ENCODE results near the gene SPINK14. TPM values are rescaled to one million over a fixed set of nuclear protein-coding genes. Genes with fewer than 3 reads are reported as not detected.

SPINK14 gene
- total RNA-seq, 1 experiment from 2014 or later: not detected

DNA sequence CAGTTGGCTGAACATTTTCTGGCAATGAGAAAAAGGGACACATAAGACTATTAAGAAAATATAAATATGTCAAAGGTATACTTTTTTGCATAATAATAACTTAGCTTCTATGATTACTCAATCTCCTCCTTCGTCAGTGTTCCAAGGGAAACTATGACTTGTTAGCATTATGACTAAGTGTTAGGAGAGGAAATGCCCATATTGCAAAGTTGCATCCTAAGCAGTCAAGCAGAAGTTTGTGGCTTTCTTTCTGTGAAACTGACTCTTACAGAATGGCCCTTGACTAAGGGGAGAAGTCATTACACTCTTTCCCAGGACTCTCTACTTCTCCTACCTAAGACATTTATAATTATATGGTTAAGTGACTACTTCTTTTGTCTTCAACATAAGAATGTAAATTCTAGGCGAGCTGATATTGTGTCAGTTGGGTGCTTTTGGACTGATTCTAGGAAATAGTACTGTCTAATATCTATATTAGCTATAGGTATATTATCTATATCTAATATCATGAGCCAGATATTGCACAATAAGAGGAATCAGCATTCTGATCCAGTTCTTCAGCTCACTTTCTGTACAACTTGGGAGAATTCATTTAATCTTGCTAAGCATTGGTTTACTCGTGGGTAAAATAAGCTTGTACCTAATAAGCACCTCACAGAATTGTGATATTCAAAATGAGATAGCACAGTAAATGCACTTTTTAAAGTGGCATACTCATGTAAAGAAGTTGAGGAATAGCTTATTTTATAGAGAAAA, 18.1 kb downstream of the SPINK14 start:
- no peak for DNase-seq (ENCODE audit: low read depth)
- in situ Hi-C loops (cut with HindIII; ENCODE audit: low pct_unique_long_range_greater_than_20kb, low sequenced_read_pairs): no loop called here

DNA sequence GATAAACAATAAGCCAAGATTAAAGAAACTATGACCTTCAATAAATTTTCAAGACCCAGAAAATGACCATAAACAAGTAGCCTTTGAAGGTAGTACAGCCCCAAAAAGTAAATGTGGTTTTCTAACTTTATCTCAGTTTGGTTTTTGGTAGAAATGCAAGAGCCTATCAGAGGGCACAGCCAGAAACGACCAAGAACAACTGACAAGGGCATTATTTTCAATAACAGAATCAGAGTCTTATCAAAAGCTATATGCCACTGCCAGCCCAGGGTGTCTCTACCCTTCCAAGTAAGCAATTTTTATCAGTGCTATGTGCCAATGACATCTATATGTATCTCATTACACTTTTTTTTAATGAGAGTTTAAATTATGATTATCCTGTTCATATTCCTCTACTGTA, 22.7 kb downstream of the SPINK14 start:
- no peak for DNase-seq (ENCODE audit: low read depth)
- in situ Hi-C loops (cut with HindIII; ENCODE audit: low pct_unique_long_range_greater_than_20kb, low sequenced_read_pairs): no loop called here

DNA sequence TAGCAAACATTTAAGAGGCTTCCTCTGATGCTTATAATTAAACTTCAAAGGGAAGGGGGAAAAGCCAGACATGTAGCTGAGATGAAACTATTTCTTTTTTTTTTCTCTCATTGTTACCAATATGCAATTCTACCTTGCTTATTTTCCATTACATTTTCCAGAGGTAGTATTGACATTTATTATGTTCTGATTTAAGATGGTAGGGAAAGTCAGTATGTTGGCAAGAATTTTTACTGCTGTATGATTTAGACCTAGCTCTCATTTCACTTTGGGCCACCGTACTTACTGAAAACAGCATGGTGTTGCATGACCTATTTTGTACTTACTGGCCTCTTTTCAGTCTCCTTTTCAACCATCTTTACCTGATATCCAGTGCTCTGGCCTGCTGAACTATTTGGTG, 24.9 kb downstream of the SPINK14 start:
- DNase-seq (ENCODE audit: low read depth): no peak
- in situ Hi-C loops (cut with HindIII; ENCODE audit: low pct_unique_long_range_greater_than_20kb, low sequenced_read_pairs): no loop called here

DNA sequence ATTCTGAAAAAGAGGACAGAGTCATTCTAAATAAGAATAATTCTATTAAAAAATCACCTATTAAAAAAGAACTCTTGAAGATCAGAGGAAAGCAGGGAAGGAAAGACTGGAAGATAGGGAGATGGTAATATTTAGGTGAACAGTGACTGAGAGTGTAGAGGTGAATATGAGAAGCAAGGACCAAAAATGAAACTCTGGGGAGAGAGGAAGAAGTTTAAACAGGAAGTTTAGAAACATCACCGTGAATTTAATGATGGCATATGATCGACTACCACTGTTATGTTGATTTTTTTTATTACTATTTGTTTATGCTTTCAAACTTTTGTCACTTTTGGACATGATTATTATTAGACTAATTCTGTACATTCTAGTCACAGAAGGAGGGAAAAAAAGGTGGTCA, 32.8 kb downstream of the SPINK14 start:
- in situ Hi-C loops (cut with HindIII; ENCODE audit: low pct_unique_long_range_greater_than_20kb, low sequenced_read_pairs): no loop called here
- DNase-seq (ENCODE audit: low read depth): no peak

DNA sequence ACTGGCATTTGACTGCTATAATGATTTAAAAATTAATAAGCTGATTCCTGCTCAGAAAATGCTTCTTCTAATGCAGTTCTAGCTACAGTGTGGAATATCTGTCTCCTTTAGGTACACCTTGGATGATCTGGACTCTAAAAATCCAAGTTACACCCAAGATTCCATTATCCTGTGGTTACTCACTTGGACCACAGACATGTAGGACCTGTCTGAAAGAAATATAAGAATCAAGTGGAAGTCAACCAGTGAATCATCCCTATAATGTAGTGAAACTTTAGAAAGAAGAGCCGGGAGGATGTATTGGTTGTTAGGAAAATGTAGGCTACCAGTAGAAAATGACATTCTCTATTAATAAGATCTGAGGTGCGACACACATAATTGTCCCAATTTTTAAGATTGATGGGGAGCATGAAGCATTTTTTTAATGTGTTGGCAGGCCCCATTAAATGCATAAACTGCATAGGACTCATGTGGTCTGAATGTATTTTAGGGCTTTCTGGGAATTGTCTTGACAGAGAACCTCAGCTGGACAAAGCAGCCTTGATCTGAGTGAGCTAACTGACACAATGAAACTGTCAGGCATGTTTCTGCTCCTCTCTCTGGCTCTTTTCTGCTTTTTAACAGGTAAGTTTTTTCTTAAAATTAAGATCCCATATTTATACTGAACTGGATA, 34.3 kb downstream of the SPINK14 start, which contains the start of gene SPINK6:
SPINK6 (plus strand) TSS at position 512 of the 673 bp plus-strand sequence; CDS start at position 567, 55 bp downstream.
- in situ Hi-C loops (cut with HindIII; ENCODE audit: low pct_unique_long_range_greater_than_20kb, low sequenced_read_pairs): no loop called here

DNA sequence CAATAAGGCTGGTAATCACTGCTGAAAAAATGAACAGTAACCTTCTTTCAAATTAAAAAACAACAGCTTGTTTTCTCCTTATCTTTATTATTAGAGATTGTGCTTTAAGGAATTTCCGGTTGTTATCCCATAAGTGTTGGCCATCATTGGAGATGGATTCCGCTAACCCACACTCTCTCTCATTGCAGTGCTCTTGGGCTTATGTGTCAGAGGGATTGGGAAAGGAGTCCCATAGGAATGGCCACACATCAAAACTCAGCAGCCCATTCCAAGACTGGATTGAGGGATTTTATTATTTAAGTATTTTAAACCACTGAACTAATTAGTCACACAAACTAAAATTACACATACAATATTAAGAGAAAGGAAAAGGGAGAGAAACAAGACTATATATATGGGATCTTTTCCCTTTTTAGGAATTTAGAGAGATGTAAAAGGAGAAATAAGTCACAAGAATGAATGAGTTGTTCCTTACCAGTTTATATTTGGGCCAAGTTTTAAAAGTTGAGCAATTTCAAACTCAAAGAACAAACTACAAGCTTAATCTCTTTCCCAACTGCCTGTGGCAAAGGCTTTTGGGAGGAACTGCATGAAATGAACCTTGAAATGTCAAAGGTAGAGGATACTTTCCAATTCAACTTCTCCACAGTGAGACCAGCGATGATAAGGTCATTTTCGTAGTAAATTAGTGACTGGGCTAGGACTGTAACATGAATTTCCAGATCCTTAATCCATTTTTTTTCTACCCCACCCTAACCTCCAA, 36.9 kb downstream of the SPINK14 start:
- DNase-seq (ENCODE audit: low read depth): no peak
- in situ Hi-C loops (cut with HindIII; ENCODE audit: low pct_unique_long_range_greater_than_20kb, low sequenced_read_pairs): no loop called here

More for the DNA sequence above, 34.3 kb downstream of the SPINK14 start, which contains the start of gene SPINK6:
- DNase-seq (ENCODE audit: low read depth): no peak

DNA sequence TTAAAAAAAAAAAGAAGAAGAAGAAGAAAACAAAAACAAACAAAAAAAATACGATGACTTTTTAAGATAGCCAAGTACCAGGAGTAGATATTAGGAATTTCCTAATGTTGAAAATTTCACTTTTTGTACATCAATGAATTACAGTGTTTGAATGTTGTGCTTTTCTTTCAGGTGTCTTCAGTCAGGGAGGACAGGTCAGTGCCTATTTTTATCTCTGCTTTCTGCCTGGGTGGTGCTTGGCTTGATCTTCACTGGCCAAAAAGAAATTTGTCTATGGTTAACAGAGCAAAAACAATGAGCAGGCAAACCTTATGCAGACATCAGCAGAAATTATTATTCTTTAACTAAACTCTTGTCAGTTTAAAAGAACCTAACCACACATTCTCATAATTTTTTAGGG, 37.5 kb downstream of the SPINK14 start:
- in situ Hi-C loops (cut with HindIII; ENCODE audit: low pct_unique_long_range_greater_than_20kb, low sequenced_read_pairs): no loop called here
- DNase-seq (ENCODE audit: low read depth): no peak

DNA sequence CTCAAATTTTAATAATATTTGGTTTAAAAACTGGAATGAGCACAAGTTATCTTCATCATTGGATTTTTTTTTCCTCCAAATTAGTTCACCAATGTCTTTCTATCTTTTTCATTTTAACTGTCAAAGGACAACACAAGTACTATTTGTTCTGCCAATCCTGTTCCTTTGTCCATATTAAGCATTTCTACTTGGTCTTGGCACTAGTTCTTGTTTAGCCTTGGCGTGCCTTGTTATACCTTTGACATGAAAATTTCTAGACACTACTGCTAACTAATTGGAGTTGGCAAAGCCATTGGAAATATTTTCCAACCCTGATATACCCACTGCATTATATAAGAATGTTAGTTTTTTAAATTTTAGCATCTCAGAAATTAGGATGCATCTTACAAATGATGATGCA, 38.3 kb downstream of the SPINK14 start:
- in situ Hi-C loops (cut with HindIII; ENCODE audit: low pct_unique_long_range_greater_than_20kb, low sequenced_read_pairs): no loop called here
- DNase-seq (ENCODE audit: low read depth): no peak

DNA sequence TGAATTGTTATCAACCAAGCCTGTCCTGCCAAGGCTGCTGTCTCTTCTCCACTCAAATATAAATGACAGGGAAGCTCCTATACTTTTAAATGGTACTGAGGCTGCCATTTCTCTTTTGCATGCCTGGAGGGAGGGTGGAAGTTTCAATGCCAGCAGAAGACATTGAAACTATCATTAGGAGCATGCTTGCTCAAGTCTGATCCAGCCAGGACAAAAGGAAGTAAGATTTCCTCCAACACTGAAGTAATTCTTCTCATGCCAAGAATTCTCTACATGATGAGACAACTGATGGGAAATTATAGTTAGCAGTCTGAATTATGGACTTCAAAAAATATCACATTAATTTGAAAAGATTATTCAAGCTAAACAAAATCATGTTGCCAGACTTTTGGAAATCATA, 39.9 kb downstream of the SPINK14 start:
- in situ Hi-C loops (cut with HindIII; ENCODE audit: low pct_unique_long_range_greater_than_20kb, low sequenced_read_pairs): no loop called here

DNA sequence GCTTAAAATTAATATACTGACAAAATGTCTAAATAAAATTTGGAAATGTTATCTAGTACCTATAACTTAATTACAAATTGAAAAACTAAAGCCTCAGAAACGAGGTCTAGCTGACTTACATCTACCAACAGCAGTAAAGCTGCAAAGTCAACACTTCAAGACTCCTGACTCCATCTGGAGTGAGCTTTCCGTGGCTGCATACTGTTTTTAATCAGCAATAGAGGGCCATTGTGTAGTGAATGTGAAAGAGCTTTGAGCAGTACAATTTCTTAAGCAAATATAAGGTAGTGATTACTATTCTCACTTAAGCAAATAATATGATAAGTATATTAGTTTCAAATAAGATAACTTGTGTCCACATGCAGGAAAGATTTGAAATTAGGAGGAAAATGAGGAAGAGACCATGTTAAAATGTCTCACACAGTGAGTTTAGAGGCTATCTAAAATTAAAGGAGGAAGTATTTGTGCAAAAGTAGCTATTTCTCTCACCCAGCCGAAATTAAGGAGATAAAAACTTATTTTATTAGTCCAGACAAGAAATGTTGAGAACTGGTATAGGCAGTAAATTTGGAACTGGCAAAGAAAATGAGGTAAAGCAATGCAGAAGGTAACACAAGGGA, 40.9 kb downstream of the SPINK14 start:
- DNase-seq (ENCODE audit: low read depth): no peak
- in situ Hi-C loops (cut with HindIII; ENCODE audit: low pct_unique_long_range_greater_than_20kb, low sequenced_read_pairs): no loop called here

More for the DNA sequence above, 39.9 kb downstream of the SPINK14 start:
- no peak for DNase-seq (ENCODE audit: low read depth)

DNA sequence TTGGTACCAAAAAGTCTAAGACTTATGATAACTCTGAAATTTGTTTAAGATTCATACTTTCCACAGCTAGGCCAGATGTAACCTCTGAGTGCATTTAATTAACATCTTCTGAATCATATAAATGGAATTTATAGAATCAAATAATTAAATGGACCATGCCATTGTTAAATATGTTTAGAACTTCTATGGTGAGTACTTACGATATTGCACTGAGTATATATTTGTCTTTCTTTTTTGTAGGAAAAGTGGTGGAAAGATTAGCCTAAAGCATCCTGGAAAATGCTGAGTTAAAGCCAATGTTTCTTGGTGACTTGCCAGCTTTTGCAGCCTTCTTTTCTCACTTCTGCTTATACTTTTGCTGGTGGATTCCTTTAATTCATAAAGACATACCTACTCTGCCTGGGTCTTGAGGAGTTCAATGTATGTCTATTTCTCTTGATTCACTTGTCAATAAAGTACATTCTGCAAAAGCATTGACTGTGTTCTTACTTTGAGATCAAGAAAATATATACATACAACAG, 46.4 kb downstream of the SPINK14 start:
- DNase-seq (ENCODE audit: low read depth): no peak
- in situ Hi-C loops (cut with HindIII; ENCODE audit: low pct_unique_long_range_greater_than_20kb, low sequenced_read_pairs): no loop called here

DNA sequence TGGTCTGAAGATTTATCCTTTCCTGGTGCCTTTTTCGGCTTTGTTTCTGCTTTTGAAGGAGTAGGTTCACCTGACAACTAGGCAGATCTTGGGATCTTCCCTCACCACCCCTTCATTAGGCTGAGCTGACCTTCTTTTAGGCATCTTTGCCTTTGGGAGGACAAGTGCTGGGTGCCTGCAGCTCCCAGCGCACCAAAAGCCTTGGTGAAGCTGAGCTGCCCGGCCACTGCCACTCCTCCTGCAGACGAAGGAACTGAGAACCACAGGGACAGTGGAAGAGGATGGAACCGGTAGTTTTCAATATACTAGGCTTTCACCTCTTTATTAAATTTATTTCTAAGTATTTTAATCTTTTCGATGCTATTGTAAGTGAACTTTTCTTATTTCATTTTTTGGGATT, 53.2 kb downstream of the SPINK14 start:
- in situ Hi-C loops (cut with HindIII; ENCODE audit: low pct_unique_long_range_greater_than_20kb, low sequenced_read_pairs): no loop called here
- no peak for DNase-seq (ENCODE audit: low read depth)

DNA sequence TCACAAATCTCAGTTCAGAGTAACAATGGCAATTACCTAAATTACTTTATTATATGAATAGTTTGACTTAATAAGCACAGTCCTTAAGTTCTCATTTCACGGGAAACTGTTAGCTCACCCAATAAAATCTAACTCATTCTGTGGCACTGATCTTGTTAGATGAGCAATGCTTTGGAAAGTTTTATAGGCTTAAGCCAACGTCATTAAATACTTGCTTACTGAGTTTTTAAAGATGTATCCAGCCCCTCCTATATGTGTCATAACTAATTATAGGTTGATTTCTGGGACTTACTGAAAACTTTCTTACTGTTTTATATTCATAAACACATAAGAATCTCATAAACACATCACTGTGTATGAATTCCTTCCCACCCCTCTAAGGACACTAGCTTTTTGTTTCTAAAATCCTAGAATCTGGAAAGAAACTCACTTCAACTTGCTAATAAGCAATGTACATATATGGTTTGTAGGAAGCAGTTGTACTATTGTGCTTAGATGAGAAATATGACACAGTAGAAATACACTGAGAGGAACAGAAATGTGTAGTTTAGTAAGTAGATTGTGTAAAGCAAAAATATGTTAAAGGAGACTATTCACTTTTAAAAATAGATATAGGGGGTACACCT, 55.9 kb downstream of the SPINK14 start:
- DNase-seq (ENCODE audit: low read depth): no peak

More for the DNA sequence above, 55.9 kb downstream of the SPINK14 start:
- in situ Hi-C loops (cut with HindIII; ENCODE audit: low pct_unique_long_range_greater_than_20kb, low sequenced_read_pairs): no loop called here

Other genes with a start within 250 kb of the SPINK14 start
- gene SPINK5, start 104.6 kb upstream of the SPINK14 start, total RNA-seq (2014; rRNA removed; shearing (Covaris generic); ENCODE audit: low replicate concordance): 0.95 TPM in 1 of 2 replicates, not detected in the other
- not detected in 2 replicates for gene SPINK6, start 34.5 kb downstream of the SPINK14 start, total RNA-seq (2014; rRNA removed; shearing (Covaris generic); ENCODE audit: low replicate concordance)
- not detected in 2 replicates for gene MARCOL, start 70.0 kb downstream of the SPINK14 start, total RNA-seq (2014; rRNA removed; shearing (Covaris generic); ENCODE audit: low replicate concordance)
- gene SPINK13, start 100.2 kb downstream of the SPINK14 start, total RNA-seq (2014; rRNA removed; shearing (Covaris generic); ENCODE audit: low replicate concordance): 0.14 and 1.3 TPM in 2 replicates
- gene SPINK7, start 143.9 kb downstream of the SPINK14 start, total RNA-seq (2014; rRNA removed; shearing (Covaris generic); ENCODE audit: low replicate concordance): not detected in 2 replicates
- not detected in 2 replicates for gene SPINK9, start 167.0 kb downstream of the SPINK14 start, total RNA-seq (2014; rRNA removed; shearing (Covaris generic); ENCODE audit: low replicate concordance)
- gene FBXO38, start 215.4 kb downstream of the SPINK14 start, total RNA-seq (2014; rRNA removed; shearing (Covaris generic); ENCODE audit: low replicate concordance): 25.7 and 35.2 TPM in 2 replicates

Data from Caki2 (cell line).